Measurements from ENCODE around the gene NHLH1.

The NHLH1 gene

DNA sequence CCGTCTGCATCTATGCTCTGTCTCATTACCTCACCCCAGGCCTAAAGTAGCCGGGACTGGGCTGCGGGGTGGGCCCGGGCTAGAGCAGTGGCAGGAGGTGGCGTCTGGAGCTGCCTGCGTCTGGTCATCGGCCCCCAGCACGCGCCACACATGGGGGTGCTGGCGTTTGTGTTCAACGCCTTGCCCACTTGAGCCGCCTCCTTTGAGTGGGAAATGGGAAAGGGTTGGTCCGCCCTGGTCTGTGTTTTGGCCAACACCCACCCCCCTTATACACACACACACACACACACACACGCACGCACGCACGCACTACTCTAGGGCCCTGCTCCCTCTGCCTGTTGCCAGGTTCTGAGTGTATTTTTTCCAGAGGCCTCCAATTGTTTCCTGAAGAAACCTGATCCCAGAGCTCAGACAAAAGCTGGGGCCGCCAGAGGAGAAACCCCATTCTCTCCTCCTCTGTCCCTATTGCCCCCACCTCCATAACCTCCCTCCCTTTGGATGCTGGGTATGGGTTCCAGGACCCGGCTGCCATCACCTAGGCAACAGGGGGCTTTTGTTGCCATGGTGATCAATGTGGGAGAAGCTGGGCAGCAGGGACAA lies 43.6 kb downstream of the NHLH1 start:
- no peak for DNase-seq (ENCODE audit: low read depth in 4 of 4, low spot score in 1 of 4)

DNA sequence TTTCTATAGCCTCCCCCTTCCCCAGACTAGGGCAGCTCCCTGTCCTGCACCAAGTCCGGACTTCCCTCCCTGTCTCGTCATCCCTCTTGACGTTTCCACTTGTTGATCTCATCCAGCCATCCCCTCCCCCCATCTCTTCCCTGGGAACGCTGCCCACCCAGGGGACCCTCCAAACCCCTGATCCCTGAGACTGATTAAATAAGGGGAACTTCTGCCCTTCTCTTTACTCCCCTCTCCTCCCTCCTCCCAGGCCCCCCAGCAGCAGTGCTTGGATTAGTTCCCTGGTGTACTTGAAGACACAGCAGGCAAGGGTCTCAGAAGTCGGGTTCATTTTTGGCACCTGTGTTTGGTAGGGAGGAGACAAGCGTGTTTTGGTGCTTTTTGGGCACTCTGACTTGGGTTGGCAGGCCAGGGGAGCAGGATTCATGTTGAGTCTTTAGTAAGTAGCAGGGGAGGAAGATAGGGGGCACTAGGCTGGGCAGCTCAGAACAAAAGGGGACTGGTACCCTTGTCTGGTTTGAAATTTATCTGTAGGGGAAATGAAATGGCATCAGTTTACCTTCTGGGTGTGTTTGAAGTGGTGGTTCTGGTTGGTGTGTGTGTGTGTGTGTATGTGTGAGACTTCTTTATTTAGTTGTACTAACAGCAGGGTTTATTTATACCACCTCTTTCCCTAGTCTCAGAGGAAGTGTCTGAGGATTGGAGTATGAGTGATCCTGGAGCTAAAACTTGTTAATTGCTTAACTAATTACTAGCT lies 44.6 kb downstream of the NHLH1 start:
- DNase-seq (ENCODE audit: low read depth in 4 of 4, low spot score in 1 of 4): no peak

DNA sequence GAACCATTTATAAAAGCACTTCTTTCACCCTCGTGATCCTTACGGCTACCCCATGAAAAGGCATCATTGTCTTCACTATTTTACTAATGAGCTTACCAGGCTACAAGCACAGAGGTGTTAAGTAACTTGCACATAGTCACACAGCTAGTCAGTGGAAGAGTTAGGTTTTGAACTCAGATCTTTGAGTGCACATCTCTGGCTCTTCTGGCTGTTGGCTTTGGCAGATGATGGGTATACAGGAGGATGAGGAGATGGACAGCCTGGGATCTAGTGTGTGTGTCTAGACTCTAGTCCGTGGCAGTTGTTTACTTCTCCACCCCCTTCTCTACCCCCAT lies 45.1 kb downstream of the NHLH1 start:
- DNase-seq (ENCODE audit: low read depth in 4 of 4, low spot score in 1 of 4): no peak

DNA sequence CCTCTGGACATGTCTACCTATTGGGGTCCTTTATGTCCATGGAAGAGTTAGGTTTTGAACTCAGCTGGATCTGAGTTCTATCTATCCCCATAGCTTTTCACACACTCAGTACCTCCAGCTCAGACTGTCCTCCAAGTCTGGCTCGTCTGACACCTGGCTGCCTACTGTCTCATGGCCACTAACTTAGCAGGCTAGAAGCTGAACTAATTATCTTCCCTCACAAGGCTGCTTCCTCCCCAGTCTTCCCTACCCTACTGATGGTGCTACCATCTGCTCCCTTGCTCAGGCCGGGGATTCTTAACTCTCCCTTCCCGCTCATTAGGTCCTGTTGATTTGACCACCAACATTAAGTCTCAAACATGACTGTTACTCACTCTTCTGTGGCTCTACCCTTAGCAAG lies 46.8 kb downstream of the NHLH1 start:
- no peak for DNase-seq (ENCODE audit: low read depth in 4 of 4, low spot score in 1 of 4)

DNA sequence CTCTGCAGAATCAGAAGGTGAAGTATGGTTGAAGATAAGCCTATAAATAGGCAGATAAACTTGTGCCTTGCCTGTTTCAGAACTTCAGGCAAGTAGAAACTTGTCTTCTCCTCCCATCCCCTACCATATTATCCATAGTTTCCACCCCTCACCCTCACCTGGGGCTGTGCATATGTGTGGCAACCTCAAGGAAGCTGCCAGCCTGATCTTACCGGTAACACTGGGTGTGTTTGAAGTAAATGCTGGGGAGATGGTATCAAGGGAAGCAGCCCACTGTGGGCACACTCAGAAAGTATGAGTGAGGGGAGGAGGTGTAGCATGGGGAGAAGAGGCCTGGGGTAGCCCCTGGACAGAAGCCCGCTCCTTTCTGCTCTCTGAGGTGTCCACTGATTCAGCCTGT lies 48.0 kb downstream of the NHLH1 start:
- DNase-seq (ENCODE audit: low read depth in 4 of 4, low spot score in 1 of 4): no peak

DNA sequence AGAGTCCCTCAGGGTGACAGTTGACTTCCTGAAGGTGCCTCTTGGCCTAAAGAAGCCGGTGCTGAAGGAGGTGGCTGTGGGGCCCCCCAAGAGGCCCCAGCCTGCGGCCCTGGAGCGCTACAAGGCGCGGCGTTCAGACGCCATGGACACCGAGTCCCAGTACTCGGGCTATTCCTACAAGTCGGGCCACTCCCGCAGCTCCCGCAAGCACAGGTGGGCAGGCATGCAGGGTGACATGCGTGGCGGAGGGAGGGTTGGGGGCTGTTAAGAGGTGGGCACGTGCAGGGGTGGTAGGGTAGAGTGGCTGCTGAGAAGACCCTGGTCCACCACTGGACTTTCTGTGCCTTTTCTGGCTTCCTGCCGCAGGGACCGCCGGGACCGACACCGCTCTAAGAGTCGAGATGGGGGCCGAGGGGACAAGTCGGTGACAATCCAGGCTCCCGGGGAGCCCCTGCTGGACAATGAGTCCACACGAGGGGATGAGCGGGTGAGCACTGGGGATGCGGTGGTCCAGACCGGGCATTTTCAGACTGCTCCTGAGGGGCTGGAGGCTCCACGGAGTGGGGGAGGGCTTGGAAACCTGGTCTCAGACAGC lies 48.9 kb downstream of the NHLH1 start:
- DNase-seq (ENCODE audit: low read depth in 4 of 4, low spot score in 1 of 4): no peak

DNA sequence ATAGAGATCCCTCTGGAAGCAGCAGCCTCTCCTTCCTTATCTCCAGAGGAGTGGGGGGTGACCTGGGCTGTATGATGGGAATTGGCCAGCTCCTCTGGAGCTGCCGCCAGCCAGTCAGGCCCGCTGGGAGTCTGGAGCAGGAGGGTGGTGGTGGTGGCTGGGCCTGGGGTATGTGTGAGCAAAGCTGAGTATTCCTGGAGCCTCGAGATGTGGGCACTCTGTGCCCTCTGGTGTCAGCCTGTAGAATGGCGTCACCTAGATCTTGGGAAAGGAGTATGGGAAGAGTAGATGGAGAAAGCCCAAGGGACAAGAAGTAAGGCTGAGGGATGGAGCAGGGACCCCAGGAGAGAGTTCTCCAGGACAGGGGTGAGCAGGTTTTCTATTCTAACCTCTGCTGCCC lies 49.5 kb downstream of the NHLH1 start:
- DNase-seq (ENCODE audit: low read depth in 4 of 4, low spot score in 1 of 4): no peak

DNA sequence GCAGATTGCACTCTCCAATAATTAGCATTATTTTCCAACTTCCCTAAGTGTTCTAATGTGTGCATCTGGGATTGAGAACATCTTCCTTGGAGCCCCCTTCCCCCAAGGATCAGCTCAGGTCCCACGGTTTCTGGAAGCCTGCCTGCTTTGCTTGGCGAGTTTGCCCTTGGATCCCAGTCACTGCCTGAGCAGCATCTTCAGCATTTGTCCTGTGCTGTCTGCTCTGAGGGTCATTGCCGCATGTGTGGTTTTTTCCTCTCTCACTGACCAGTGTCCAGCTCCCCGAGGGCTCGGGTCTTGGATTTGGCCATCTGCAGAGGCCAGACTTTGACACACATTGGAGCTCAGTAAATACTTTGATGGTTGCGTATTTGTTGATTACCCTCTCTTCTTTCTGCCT lies 51.6 kb downstream of the NHLH1 start:
- DNase-seq (ENCODE audit: low read depth in 4 of 4, low spot score in 1 of 4): no peak

DNA sequence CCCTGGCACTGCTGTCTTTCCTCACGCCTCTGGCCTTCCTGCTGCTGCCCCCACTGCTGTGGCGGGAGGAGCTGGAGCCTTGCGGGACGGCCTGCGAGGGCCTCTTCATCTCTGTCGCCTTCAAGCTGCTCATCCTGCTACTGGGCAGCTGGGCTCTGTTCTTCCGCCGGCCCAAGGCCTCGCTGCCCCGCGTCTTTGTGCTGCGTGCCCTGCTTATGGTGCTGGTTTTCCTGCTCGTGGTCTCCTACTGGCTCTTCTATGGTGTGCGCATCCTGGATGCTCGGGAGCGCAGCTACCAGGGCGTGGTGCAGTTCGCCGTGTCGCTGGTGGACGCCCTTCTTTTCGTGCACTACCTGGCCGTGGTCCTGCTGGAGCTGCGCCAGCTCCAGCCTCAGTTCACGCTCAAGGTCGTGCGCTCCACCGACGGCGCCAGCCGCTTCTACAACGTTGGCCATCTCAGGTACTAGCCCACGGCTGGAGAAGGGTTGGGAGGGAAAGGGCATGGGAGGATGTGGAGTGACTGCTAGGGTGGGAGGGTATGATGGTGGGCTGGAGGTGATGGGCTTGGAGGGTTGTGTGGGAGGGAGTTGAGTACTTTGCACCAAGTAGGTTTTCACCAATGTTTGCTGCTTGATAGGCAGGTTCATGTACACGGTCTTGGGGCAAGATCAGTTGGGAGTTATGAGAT lies 52.4 kb downstream of the NHLH1 start:
- DNase-seq (ENCODE audit: low read depth in 4 of 4, low spot score in 1 of 4): no peak

DNA sequence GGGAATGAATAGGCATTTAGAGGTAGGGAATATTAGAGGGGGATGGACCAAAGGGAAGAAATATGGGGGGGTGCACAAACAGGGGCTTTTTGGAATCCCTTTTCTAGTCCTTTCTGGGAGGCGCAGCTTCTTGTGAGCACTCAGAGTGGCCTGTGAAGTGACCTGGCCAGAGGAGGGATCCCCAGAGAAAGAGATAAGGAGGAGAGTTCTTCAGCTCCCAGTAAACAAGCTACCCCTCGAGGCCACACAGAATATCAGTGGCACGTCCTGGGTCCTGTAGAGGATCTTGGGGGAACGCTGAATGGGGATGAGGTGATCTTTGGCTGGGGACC lies 52.9 kb downstream of the NHLH1 start:
- no peak for DNase-seq (ENCODE audit: low read depth in 4 of 4, low spot score in 1 of 4)

DNA sequence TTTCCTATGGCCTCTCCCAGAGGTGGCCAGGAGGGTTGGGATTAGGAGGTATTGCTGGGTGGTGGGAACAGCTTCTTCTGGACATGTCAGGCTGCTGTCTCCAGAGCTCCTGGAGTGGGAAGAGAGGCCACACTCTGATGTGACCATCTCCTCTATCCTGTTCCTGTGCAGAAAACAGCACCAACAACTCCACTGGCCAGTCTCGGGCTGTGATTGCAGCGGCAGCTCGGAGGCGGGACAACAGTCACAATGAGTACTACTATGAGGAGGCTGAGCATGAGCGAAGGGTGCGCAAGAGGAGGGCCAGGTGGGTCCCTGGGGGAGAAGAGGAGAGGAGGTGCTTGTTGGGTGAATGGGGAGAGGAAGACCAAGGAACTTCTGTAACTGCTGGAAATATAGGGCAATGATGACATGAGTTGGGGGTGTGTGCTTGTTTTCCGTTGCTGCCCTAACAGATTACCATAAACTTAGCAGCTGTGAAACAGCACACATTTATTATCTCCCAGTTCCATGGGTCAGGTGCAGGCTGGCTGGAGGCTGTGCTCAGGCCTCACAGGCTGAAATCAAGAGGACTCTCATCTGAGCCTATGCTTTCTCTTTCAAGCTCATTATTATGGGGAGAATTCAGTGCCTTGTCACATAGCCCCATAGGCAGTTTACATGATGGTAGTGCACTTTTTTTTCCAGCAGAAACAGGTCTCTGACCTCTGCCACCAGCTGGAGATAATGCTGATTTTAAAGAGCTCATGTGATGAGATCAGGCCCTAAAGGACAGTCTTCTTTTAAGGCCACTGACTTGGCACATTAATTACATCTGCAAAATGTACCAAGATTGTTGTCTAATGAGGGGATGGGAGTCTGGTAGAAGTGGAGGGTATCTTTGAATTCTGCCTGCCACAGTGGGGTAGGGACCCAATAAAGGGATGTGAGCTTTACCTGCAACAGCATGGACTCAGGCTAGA lies 54.3 kb downstream of the NHLH1 start:
- no peak for DNase-seq (ENCODE audit: low read depth in 4 of 4, low spot score in 1 of 4)

DNA sequence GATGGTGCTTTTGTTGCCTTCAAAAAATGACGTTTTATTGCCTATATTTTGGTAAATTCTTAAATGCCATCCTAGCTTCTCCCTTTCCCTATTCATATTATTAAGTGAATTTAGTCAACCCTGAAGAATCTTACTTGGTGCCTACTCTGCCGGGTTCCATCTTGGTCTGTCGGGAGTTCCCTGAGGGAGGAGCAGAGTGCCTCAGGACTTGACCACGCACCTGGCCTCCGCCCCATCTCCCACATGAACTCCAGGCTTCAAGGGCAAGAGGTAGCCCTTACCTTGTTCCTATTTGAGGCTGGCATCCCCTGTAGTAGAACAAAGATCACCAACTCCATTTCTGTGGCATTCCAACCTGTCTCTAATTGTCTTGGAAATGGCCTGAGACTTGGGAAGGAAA lies 55.0 kb downstream of the NHLH1 start:
- DNase-seq (ENCODE audit: low read depth in 4 of 4, low spot score in 1 of 4): no peak

Measured in stimulated activated CD4-positive, alpha-beta T cell treated with anti-CD3 and anti-CD28 coated beads, Interleukin-1b, Interleukin-23, amount 100 ng/mL, for 24 hours (primary cell).